Stimulated activated CD8-positive, alpha-beta memory T cell treated with anti-CD3 and anti-CD28 coated beads, Interleukin-7, amount 100 ng/mL, for 1 hour (primary cell): ENCODE data around the gene TSPAN10.

Source experiments
- DNase-seq, 2 donors: peaks; one replicate each; pipeline ENCODE4 v3.0.0-alpha.2; 2020; ENCODE audit warnings: low read depth in 2 of 2

The TSPAN10 gene

GRCh38 chr17:81687770-81688541, 51.0 kb downstream of the TSPAN10 start:
- DNase-seq: no peak

DNA sequence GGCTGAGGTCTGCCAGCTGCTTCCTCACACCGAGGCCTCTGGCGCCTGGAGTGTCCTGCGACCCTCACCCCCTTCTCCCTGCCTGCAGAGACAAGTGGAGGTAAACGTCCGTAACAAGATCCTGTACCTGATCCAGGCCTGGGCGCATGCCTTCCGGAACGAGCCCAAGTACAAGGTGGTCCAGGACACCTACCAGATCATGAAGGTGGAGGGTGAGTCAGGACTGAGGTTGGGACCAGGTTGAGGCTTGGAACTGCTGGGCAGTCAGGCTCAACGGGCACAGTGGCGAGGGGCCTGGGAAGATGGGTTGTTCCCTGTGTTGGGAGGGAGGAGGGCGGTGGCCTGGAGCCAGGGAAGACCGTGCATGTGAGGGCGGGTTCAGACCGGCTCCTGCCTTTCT, 51.6 kb downstream of the TSPAN10 start:
- DNase-seq: no peak

- DNase-seq: no peak
Observed at GRCh38 chr17:81690066-81690465, 53.1 kb downstream of the TSPAN10 start.

GRCh38 chr17:81690549-81690948, 53.6 kb downstream of the TSPAN10 start:
- no peak for DNase-seq

- no peak for DNase-seq
Observed at GRCh38 chr17:81691196-81691595, 54.2 kb downstream of the TSPAN10 start.

GRCh38 chr17:81691608-81692007, 54.6 kb downstream of the TSPAN10 start:
- no peak for DNase-seq

DNA sequence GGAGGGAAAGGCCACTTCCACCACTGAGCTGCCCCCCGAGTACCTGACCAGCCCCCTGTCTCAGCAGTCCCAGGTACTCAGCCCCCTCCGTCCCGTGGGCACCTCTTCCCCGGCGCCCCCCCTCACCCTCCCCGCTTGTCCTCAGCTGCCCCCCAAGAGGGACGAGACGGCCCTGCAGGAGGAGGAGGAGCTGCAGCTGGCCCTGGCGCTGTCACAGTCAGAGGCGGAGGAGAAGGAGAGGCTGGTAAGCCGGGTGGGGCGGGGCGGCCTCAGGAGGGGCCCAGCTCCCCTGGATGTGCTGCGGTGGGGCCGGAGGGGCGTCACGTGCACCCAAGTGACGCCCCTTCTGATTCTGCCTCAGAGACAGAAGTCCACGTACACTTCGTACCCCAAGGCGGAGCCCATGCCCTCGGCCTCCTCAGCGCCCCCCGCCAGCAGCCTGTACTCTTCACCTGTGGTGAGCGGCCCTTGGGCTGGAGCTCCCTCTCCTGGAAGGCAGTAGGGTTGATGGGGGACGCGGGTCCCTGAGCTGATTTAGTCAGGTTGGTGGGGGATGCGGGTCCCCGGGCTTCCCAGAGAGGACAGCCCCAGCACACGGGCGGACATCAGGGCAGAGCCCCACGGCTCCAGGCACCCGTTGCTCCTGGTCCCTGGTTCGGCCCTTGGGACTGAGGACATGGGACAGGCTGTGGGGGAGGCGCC, 56.7 kb downstream of the TSPAN10 start:
- no peak for DNase-seq

- no peak for DNase-seq
Observed at GRCh38 chr17:81694810-81695209, 57.8 kb downstream of the TSPAN10 start.

- DNase-seq: no peak
Observed at GRCh38 chr17:81695211-81695610, 58.2 kb downstream of the TSPAN10 start.

DNA sequence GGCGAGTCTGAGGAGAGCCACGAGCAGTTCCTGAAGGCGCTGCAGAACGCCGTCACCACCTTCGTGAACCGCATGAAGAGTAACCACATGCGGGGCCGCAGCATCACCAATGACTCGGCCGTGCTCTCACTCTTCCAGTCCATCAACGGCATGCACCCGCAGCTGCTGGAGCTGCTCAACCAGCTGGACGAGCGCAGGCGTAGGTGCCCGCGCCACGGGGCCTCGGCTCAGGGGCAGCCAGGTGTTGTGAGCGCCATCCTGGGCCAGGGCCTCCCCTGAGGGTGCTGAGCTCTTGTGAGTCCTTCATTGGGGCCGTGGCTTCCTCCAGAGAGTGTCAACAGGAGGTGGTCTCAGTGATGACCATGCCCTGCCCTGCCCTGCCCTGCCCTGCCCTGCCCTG, 58.8 kb downstream of the TSPAN10 start:
- no peak for DNase-seq

DNA sequence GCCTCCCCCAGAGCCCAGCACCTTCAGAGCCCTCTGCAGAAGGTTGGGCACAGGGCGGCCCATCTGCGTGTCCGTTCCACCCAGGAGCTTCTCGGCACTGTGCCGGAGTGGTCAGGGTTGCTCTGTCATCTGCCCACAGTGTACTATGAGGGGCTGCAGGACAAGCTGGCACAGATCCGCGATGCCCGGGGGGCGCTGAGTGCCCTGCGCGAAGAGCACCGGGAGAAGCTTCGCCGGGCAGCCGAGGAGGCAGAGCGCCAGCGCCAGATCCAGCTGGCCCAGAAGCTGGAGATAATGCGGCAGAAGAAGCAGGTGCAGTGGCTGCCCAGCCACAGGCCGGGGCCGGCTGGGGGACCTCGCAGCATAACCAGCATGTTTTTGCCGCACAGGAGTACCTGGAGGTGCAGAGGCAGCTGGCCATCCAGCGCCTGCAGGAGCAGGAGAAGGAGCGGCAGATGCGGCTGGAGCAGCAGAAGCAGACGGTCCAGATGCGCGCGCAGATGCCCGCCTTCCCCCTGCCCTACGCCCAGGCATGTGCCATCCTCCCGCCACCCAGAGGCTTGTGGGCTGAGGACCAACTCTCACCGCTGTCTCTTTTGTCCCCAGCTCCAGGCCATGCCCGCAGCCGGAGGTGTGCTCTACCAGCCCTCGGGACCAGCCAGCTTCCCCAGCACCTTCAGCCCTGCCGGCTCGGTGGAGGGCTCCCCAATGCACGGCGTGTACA, 59.4 kb downstream of the TSPAN10 start:
- no peak for DNase-seq

- DNase-seq: no peak
Observed at GRCh38 chr17:81697261-81698044, 60.5 kb downstream of the TSPAN10 start.
